ENCODE results near the gene XAB2.

DNA sequence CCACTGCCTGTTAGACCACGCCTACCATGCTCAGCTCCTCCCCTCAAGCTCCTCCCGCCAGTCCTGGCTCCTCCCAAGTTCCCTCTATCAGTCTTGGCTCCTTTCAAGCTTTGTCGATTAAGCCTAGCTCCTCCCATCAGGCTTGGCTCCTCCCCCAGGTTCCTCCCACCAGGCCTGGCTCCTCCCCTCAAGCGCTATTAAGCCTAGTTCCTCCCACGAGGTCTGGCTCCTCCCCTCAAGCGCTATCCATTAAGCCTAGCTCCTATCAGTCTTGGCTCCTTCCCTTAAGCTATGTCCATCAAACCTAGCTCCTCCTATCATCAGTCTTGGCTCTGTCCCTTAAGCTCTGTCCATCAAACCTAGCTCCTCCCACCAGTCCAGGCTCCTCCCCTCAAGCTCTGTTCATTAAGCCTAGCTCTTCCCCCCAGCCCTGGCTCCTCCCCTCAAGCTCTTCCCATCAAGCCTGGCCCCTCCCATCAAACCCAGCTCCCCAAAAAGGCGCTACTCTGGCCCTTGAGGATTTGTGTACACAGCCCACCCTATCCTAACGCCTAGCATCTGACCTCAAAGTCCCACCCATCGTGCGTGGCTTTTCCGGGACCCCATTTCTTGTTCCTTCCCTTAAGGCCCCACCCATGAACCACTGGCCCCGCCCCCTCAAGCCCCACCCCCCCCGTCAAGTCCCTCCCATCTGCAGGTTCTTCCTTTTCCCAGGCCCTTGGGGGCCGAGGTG, 23.7 kb downstream of the XAB2 start:
- TF ChIP-seq POLR2AphosphoS5 (IDR thresholded peaks at IDR 0.05) = no peak
- TF ChIP-seq, protein P1, sequence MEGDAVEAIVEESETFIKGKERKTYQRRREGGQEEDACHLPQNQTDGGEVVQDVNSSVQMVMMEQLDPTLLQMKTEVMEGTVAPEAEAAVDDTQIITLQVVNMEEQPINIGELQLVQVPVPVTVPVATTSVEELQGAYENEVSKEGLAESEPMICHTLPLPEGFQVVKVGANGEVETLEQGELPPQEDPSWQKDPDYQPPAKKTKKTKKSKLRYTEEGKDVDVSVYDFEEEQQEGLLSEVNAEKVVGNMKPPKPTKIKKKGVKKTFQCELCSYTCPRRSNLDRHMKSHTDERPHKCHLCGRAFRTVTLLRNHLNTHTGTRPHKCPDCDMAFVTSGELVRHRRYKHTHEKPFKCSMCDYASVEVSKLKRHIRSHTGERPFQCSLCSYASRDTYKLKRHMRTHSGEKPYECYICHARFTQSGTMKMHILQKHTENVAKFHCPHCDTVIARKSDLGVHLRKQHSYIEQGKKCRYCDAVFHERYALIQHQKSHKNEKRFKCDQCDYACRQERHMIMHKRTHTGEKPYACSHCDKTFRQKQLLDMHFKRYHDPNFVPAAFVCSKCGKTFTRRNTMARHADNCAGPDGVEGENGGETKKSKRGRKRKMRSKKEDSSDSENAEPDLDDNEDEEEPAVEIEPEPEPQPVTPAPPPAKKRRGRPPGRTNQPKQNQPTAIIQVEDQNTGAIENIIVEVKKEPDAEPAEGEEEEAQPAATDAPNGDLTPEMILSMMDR (IDR thresholded peaks at IDR 0.05) = no peak
- TF ChIP-seq EP300 (IDR thresholded peaks at IDR 0.05; ENCODE audit: low read depth) = no peak
- TF ChIP-seq POLR2A (IDR thresholded peaks at IDR 0.05) = no peak

Measured in transverse colon (tissue), 4 donors.